ENCODE data around the gene KCNJ3. TPM values are rescaled to one million over a fixed set of nuclear protein-coding genes. Genes with fewer than 3 reads are reported as not detected.

KCNJ3 gene
- under 1 TPM; 0.29 to 0.54 (median 0.38) TPM for total RNA-seq
- long read RNA-seq, donor 1: 0 reads
- long read RNA-seq, donor 2: 0 reads

GRCh38 chr2:154698296-154698720, at the start of gene KCNJ3:
Gene KCNJ3, plus strand, starts transcription at chr2:154698695. Its CDS starts 81 bp downstream, at chr2:154698776.
- TF ChIP-seq CTCF (IDR thresholded peaks at IDR 0.05): no peak
- ATAC-seq (peak; percentile 23), DNase-seq (no peak)
- peaks cover 20% of the 10 kb centered on the region for H3K4me1 ChIP-seq (ENCODE audit: low read depth)
- H3K4me3 ChIP-seq: no peak within 1 kb of the TSS
- H3K9me3 ChIP-seq: no peaks in the 10 kb centered on the region
- intact Hi-C loops (cut with DNase I, micrococcal nuclease): no loop called here
- H3K36me3 ChIP-seq (ENCODE audit: low read depth): no peaks in the 10 kb centered on the region

GRCh38 chr2:154655499-154655898, 43.0 kb upstream of the KCNJ3 start:
- DNase-seq (no peak), ATAC-seq (no peak)
- no peaks in the 10 kb centered on the region for H3K36me3 ChIP-seq (ENCODE audit: low read depth)
- H3K9me3 ChIP-seq: no peaks in the 10 kb centered on the region
- H3K4me3 ChIP-seq: no peak overlapping the region
- H3K4me1 ChIP-seq (ENCODE audit: low read depth): no peaks in the 10 kb centered on the region
- no peak for TF ChIP-seq CTCF (IDR thresholded peaks at IDR 0.05)
- intact Hi-C loops (cut with DNase I, micrococcal nuclease): no loop called here

GRCh38 chr2:154658854-154659253, 39.6 kb upstream of the KCNJ3 start:
- no peak for TF ChIP-seq CTCF (IDR thresholded peaks at IDR 0.05)
- intact Hi-C loops (cut with DNase I, micrococcal nuclease): no loop called here
- no peak for ATAC-seq
- Histone ChIP-seq H3K4me3 (no peak overlapping the region), H3K36me3 (ENCODE audit: low read depth) (no peaks in the 10 kb centered on the region), H3K9me3 (no peaks in the 10 kb centered on the region), H3K4me1 (ENCODE audit: low read depth) (no peaks in the 10 kb centered on the region)
- no peak for DNase-seq

- TF ChIP-seq CTCF (IDR thresholded peaks at IDR 0.05): no peak
- ATAC-seq (no peak), DNase-seq (no peak)
- Histone ChIP-seq H3K4me1 (ENCODE audit: low read depth) (no peaks in the 10 kb centered on the region), H3K4me3 (no peak overlapping the region), H3K9me3 (no peaks in the 10 kb centered on the region), H3K36me3 (ENCODE audit: low read depth) (no peaks in the 10 kb centered on the region)
- intact Hi-C loops (cut with DNase I, micrococcal nuclease): no loop called here
Measured at GRCh38 chr2:154664248-154664647, 34.2 kb upstream of the KCNJ3 start.

GRCh38 chr2:154670083-154670482, 28.4 kb upstream of the KCNJ3 start:
- no peaks in the 10 kb centered on the region for H3K9me3 ChIP-seq

More at GRCh38 chr2:154670083-154670482, 28.4 kb upstream of the KCNJ3 start:
- ATAC-seq (no peak), DNase-seq (no peak)
- H3K36me3 ChIP-seq (ENCODE audit: low read depth): no peaks in the 10 kb centered on the region
- TF ChIP-seq CTCF (IDR thresholded peaks at IDR 0.05): no peak
- no peaks in the 10 kb centered on the region for H3K4me1 ChIP-seq (ENCODE audit: low read depth)
- intact Hi-C loops (cut with DNase I, micrococcal nuclease): no loop called here
- H3K4me3 ChIP-seq: no peak overlapping the region

All from mucosa of descending colon (tissue), 3 donors.